Hematopoietic multipotent progenitor cell treated with erythropoietin and hydrocortisone succinate and interleukin-3 and kit ligand, for 4 days (in vitro differentiated cells): ENCODE measurements around the gene CNTNAP2.

ENCODE experiments used
- DNase-seq: peaks from one replicate; pipeline ENCODE4 v3.0.0-alpha.2; 2015

CNTNAP2 gene

DNA sequence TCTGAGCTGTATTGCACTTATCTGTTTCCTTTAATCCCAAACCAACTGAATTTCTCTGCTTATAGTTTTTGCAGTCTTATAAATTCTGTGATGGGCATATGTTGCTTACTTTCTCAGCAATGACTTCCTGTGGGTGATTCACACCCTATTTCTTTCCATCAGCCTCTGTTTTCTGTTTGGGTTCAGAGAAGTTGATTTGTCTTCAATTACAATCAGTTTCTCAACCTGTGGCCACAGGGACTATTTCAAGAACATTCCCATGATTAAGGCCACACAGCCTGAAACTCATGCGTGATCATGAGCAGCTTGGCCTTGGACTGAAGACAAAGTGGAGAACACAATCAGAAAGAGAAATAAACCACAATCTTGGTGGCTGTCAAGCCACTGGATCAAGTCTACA, 1299.4 kb downstream of the CNTNAP2 start:
- DNase-seq = no peak

DNA sequence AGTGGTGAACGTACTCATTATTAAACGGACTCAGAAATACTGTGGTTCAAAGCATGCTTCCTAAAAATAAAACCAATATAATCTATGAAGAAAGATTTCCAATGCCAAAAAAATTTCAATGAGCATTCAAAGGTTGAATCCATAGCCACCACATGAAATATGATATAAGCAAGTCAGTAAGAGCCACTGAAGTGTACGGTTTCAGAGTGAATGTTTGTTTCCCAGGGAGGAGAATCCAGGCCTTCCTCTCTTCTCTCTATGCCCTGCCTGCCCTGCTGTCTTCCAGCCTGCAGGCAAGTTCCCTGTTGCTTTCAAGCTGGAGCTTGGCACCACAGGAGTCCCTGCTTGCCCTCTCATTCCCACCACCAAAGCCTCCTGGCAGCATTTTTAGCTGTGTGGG, 1302.4 kb downstream of the CNTNAP2 start:
- no peak for DNase-seq

DNA sequence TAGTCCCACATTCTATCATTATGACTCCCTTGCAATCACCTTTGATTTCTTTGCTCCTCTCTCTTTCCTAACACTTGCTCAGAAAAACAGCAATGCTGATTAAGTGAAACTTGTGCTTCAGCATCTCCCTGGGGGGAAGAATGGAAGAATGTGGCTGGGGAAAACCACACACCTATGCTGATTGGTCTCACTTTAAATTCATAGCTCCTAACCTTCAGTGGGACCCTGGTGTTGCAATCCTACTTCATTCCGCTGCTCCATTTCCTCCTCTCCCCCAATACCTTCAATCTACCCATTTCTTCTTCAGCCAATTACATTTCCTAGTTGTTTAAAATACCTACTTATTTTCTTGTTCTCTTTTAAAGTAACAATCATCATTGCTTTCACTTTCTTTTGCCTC, 1307.3 kb downstream of the CNTNAP2 start:
- DNase-seq = no peak

DNA sequence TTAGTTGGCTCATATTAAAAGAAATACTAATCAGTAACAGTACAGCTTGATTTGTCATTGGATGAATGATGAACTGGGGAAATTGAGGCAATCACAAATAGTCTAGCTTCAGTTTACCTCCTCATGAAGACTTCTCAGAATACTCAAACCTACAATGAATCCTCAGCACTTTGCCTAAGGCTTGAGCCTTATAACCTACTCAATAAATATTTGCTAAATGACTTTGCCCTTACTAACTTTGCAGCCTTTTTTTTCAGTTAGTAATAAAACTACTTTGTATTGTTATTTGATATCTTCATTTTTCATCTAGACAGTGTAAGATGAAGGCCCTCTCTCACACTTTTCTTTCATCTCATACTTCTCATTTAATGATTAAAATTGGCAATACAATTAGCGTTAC, 1311.5 kb downstream of the CNTNAP2 start:
- DNase-seq = no peak

DNA sequence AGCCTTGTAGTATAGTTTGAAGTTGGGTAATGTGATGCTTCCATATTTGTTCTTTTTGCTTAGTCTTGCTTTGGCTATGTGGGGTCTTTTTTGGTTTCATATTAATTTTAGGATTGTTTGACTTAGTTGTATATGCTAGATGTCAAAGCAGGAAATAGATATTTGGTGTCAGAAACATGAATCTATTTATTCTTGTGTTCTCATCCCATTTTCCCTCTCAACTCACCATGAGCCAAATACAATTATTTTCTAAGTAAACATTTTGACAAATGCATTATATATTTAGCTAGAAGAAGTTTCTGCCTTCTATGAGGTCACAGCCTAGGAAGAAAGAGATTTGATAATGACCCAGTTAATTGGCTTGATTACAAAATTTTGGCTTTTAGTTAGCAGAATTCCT, 1313.4 kb downstream of the CNTNAP2 start:
- DNase-seq = no peak

DNA sequence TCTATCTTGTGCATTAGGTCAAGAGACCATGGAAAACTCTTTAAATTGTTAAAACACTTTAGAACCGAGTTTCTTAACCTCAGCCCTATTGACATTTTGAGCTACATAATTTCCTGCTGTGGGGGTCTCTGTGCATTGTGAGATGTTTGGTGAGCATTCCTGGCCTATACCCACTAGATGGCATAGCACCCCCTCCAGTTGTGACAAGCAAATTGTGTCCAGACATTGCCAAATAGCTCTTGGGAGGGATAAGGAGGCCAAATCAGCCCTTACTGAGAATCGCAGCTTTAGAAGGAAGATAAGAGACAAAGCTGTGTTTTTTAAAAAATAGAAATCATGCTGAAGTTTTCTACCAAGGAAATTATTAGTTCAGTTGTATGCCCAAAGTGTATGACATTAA, 1315.5 kb downstream of the CNTNAP2 start:
- peak; percentile 29 for DNase-seq

DNA sequence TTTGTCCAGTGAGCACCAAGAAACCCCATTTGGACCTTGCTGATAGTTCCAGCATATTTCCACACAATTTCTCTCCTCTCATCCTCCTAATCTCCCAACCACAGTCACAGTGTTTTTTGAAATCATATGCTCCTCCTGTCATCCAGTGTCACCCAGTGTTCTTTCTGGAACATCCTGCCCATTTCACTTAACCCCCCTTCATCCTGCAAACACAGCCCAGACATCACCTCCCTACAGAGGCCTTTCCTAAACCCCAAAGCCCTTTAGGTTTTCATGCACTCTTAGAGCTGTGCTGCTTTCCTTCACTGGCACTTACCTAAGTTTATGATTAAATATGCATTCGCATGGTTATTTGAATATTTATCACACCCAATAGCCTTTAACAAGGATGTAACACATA, 1316.0 kb downstream of the CNTNAP2 start:
- DNase-seq = no peak

DNA sequence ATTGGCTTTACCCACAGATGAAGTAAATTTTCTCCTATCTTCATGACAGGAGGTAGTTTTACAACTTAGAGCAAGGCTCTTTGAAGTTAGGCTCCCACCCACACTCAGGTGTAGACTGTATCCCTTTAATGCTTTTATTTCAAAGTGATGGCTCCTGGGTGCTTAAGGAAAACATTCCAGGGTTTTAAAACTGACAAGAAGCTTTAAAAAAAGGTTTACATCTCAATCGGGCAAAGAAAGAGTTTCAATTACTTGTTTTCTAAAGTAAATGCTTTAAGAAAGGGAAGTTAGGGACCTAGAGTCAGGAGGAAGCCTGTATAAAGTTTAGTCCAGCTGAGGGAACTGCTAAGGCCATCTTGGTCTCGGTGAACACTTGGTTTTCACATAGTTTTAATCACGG, 1320.1 kb downstream of the CNTNAP2 start:
- DNase-seq = no peak

DNA sequence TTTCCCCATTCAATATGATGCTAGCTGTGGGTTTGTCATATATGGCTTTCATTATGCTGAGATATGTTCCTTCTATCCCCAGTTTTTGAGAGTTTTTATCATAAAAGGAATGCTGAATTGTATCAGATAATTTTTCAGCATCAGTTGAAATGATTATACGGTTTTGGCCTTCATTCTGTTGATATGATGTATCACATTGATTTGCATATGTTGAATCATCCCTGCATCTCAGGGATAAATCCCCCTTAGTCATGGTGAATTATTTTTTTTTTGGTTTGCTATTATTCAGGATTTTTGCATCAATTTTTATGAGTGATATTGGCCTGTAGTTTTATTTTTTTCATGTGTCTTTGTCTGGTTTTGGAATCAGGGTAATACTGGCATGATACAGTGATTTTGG, 1321.6 kb downstream of the CNTNAP2 start:
- no peak for DNase-seq

DNA sequence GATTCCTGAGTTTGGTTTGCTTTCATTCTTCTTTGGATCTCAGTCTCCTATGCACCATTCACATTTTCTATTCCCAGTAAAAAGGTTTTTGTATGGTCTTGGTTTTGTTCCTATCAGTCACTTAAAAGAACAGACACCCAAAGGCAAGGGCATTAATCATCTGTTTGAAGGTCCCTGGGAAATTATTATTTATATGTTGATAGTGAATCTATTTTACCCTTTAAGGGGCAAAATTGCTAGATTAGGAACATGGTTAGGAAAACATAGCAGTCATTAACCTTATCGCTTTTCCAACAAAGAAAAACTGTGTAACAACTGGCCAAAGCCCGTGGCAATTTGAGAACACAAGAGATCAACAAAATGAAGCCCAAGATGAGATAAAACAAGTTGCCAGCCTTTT, 1327.3 kb downstream of the CNTNAP2 start:
- no peak for DNase-seq

DNA sequence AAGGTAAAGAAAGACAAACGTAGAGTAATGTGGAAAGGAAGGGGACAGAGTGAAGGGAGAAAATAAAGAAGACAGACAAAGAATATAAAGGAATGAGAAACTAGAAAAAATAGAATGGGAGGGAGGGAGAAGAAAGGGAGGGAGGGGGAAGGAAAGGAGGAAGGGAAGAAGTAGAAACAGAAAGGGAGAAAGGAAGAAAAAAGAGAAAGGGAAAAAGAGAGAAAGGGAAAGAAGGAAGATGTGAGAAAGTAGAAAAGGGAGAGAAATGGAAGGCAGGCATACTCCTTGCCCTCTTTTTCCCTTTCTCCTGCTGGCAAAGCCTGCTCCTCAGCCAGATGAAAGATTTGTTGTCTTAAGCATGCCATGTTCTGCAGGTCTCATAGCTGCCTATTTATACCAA, 1336.2 kb downstream of the CNTNAP2 start:
- no peak for DNase-seq

DNA sequence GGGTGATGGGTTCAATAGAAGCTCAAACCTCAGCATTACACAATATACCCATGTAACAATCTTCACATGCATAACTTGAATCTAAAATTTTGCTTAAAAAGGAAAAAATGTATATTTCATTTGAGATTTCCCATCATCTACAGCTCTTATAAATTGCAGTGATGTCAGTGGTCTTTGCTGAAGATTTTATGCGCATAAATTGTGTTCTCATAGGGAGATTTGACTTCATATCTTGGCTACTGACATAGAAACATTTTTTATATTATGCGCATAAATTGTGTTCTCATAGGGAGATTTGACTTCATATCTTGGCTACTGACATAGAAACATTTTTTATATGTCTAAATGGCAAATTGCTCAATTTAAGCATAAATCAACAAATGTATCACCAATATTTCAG, 1348.6 kb downstream of the CNTNAP2 start:
- DNase-seq = no peak

DNA sequence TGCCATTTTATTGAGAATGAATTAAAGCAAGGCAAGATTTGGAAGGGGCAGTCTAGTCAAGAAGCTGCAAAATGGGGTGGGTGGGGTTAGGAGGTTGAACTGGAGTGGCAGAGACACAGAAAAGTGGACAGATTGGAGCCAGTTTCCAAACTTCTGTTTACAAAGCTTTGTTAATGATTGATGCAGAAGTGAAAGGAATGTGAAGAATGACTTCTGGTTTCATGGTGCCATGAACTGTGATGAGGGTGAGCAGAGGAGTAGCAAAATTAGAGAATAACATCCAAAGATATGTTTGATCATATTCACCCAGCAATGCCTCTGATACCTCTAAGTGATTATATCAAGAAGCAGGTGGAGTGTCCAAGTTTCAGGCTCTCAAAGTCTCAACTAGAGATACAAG, 1356.0 kb downstream of the CNTNAP2 start:
- DNase-seq = no peak

DNA sequence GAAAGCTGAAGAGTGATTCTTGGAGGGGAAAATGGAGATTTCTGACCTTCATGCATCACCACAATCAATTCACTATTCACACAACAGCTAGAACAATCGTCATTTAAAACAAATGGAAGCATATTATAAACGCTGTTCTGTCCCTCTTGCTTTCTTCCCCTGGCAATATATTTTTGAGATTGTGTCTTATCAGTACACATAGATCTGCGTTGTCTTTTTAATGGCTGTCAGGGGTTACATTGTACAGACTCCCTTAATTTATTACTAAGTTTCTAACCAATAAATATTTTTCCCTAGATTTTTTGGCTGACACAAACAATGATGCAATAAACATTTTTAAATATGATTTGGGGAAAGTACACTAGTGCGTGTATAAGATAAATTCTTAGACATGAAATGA, 1358.3 kb downstream of the CNTNAP2 start:
- DNase-seq = no peak

DNA sequence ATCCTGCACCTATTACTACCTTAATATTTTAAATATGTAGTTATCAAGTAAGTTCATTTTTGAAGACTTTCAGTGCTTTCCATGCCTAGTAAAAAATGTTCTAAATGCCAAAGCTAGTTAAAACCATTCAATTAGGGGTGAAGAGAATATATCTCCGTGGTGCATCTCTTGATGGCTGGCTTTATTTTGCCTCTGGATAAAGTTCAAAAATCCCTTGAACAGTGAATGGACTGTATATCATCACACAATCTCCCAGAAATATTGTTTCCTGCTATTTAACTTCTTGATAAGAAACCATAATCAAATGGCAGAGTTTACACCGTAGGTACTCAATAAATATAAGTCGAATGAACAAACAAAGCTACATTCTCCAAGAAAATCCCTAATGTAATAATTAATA, 1360.9 kb downstream of the CNTNAP2 start:
- DNase-seq = no peak

DNA sequence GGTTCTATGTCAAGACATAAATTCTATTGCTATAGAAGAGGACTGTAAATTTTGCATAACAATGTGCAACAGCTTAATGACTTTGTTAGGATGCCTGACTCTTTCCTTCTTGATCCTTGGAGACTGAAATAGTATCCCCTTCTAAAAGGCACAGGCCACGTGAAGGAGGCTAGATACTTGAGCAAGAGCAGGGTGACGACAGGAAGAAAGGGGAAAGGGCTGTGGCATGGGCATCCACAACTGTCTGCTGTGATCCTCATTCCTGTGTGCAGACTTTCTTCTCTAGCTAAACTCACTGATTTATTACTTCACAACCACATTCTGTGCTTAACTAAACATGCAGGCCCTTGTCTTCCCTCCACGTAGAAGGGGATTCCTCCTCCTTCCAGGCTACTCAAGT, 1362.2 kb downstream of the CNTNAP2 start:
- DNase-seq = no peak

DNA sequence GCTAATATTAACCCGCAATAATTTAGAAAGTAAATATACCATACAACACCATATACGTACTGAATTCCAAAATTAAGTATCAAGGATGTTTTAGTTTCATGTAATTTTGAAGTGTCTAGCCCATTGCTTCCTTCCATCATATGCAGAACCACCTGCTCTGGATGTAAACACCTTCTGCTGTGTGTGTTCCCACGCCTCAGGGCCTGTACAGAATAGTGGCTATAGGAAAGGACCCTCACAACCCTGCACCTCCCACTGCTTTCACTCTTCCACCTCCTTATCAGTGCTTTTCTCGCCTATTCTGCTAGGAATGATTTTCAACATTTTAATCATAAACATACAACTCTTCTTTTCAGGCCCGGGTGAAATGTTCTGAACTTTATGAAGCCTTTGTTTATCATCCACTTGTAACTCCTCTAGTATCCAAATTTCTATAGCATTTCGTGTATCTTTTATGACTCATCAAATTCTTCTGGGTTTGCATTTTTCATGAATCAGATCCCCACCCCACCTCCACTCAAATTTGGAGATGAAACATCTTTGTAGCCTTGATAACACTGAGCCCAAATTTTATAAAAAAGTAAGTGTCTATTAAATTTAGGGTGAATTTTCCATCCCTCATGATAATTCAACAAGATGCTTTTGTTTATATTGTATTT, 1367.2 kb downstream of the CNTNAP2 start:
- no peak for DNase-seq

DNA sequence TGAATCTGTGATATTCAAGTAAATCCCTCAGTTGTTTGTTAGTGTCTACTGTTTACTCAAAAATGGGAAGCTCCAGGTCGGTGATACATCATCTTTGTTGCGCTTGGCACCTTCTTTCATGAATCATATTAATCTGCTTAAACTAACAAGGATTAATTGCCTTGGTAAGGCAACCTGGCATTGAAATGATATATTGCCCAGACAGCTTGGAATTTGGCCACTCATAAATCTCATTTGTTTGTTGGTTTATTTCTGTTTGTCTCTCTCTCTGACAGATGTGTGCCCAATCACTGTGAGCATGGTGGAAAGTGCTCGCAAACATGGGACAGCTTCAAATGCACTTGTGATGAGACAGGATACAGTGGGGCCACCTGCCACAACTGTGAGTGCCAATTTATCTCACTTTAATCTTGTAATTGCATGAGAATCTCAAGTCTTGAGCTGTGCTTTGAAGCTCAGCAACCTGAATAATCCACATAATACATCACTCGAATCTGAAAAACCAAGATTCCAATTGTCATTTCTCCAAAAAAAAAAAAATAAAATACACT, 1369.1 kb downstream of the CNTNAP2 start:
- no peak for DNase-seq

DNA sequence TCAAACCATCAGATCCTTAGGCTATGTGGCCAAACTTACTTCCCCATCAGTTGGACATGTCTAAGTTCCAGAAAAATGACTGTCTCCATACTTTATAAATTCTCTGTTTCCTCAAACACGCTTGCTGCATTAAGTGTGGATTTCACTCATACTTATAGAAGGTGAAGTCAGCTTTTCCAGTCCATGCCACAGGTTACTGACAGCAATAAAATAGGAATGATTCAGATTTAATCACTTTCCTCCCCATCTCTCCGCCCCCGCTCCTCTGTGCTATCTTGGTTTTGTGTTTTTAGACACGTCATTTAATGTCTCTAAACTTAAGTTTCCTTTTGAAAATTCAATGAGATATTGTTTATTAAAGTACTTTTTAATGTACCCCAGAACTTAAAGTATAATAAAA, 1376.0 kb downstream of the CNTNAP2 start:
- DNase-seq = no peak

DNA sequence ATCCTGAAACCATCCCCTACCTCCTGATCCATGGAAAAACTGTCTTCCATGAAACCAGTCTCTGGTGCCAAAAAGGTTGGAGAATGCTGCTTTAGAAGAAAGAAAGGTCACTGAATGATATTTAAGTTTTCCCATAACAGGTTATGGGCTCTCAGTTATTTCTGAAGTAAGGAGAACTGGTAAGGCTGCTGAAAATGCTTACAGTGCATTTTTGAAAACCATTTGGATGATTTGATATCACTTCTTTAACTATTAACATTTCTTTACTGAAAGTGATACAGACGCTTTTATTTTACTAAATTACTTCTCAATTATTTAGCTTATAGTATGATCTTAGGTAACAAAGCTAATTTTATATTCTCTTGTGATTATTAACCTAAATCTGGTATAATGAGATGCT, 1379.6 kb downstream of the CNTNAP2 start:
- DNase-seq = no peak

DNA sequence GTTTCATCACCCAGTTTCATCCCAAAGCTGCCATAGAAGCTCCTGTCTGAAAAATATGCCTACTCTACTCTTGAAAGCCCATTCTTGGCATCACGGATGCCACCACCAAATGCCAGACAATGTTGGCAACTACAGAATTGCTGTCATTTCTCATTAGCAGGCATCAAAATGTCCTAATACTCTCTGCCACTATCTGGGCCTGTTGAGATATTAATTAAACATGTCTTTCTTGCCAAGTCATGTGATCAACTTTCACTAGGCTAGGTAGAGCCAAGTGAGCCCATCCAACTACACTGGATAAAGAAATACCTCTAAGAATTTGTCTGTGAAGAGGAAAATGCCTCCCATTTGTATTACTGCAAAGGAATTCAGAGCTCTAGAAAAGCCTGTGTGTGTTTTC, 1380.6 kb downstream of the CNTNAP2 start:
- no peak for DNase-seq

DNA sequence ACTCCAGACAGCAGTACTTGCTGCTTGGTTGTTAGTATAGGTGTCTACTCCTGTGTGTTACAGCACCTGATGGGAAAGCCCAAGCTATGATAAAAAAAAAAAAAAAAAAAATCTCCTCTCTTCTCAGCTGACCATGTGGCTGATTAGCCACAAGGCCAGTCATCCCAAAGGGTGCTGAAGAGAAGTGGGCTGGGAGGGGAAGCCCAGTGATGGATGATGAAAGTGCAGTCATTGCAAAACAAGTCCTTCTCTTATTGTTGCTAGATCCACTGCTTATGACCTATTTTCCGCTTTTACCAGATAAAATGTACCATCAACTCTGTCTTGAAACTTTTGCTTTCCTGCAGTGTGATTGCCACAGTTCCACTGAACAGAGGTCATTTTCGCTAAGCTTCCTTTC, 1381.5 kb downstream of the CNTNAP2 start:
- no peak for DNase-seq

DNA sequence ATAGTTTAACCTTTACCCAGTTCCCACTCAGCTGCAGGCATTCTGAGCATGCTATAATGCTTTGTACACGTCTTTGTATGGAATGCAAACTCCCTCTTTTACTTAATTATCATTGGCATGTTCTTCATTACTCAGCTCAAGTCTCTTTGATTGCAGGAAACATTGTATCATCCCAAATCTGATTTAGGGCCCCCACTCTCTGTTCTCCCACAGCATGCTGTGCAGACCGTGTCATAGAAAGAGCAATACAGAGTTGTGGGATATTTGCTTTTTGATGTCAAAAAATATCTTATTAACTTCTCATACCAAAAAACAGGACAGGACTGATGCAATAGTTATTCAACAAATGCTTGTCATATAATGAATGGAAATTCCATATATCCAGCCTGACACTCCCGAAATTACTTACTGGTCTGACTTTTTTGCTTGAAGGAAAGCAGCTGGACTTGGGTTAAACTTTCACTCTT, 1392.5 kb downstream of the CNTNAP2 start:
- DNase-seq = no peak

DNA sequence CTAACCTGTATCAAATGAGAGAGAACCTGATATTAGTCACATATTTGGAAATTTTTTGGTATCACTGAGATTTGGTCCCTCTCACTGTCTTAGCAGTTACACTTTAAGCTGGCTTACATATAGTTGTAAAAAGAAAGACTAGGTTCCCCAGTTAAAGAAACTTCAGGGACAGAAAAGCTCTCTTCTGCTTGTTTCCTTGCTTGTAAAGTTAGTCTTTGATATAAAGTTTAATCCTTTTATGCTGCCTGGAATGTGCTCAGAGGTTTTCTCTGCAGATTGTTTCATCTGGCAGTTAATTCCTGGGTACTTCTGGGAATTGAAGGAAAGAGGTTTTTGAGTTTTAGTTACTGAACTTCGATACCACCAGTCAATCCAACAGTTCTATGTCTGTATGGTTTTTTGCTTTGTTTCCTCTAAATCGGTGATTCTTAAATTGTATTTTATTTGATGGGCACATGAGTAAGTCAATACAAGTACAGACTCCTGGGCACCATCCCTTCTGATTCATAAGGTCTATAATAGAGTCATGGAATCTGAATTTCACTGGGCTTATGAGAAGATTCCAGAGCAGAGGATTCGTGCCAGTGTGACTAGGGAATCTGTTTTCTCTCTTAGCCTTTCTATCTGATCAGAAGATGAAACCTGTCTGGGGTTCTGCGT, 1393.1 kb downstream of the CNTNAP2 start:
- DNase-seq = no peak

DNA sequence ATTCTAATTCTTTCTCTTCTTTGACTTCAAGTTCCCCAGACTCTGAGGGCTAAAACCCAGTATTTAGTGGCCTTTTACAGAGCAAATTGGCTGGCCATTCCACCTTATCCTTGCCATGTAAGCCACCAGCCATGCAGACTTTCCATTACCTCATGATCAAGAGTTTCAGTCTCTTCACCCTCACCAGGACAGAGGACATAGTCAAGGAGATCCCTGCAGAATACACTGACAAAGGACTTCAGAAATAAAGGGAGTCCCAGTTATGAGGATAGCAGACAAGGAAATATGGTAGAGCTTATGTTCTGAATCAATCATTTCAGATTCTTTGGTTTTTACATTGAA, 1393.6 kb downstream of the CNTNAP2 start:
- no peak for DNase-seq
